Loucy (cell line): ENCODE measurements around the gene FAM168B.

ENCODE experiments used
- H2AFZ ChIP-seq: fragments of 200-600 bp; sonication (generic); 2 replicates; pipeline ENCODE4 v1.6.0; 2016; ENCODE audit warnings: antibody characterized with exemption, mild to moderate bottlenecking, low read length, moderate library complexity
- H3F3A ChIP-seq: fragments of 200-600 bp; 2 replicates; pipeline ENCODE4 v1.6.0; 2016; ENCODE audit warnings: antibody characterized with exemption, low read depth, mild to moderate bottlenecking
- H3K27me3 ChIP-seq: fragments of 200-600 bp; sonication (generic); 2 replicates; pipeline ENCODE4 v1.6.1; 2014; ENCODE audit warnings: low read length, mild to moderate bottlenecking; ENCODE audit not compliant: insufficient read depth, poor library complexity, severe bottlenecking
- H3K36me3 ChIP-seq: fragments of 200-600 bp; sonication (generic); 2 replicates; pipeline ENCODE4 v1.6.1; 2016; ENCODE audit warnings: low read length; ENCODE audit not compliant: insufficient read depth
- H3K4me1 ChIP-seq: fragments of 200-600 bp; sonication (generic); 2 replicates; pipeline ENCODE4 v1.5.1; 2014; ENCODE audit warnings: low read length, mild to moderate bottlenecking; ENCODE audit not compliant: insufficient read depth, poor library complexity, severe bottlenecking
- H3K4me2 ChIP-seq: fragments of 200-600 bp; sonication (generic); 2 replicates; pipeline ENCODE4 v1.6.0; 2014; ENCODE audit warnings: antibody characterized with exemption, low read length, low read depth, mild to moderate bottlenecking; ENCODE audit not compliant: poor library complexity, severe bottlenecking
- H3K4me3 ChIP-seq: fragments of 200-600 bp; sonication (generic); 2 replicates; pipeline ENCODE4 v1.5.1; 2014; ENCODE audit warnings: low read length, mild to moderate bottlenecking, mixed read lengths; ENCODE audit not compliant: poor library complexity, severe bottlenecking
- H3K79me2 ChIP-seq: fragments of 200-600 bp; sonication (generic); 2 replicates; pipeline ENCODE4 v1.6.1; 2014; ENCODE audit warnings: low read length; ENCODE audit not compliant: insufficient read depth
- H3K9ac ChIP-seq: fragments of 200-600 bp; sonication (generic); 2 replicates; pipeline ENCODE4 v1.6.0; 2014; ENCODE audit warnings: mild to moderate bottlenecking, low read depth, low read length, moderate library complexity; ENCODE audit not compliant: poor library complexity, severe bottlenecking
- H3K9me2 ChIP-seq: fragments of 200-600 bp; sonication (generic); replicated peaks from 2 replicates; pipeline ENCODE4 v1.6.1; 2016; ENCODE audit warnings: low read depth, low read length, mixed read lengths
- H3K9me3 ChIP-seq: fragments of 200-600 bp; sonication (generic); 2 replicates; pipeline ENCODE4 v1.6.1; 2014; ENCODE audit warnings: mild to moderate bottlenecking, antibody characterized with exemption, low read length, low read depth; ENCODE audit not compliant: insufficient read depth
- H4K20me1 ChIP-seq: fragments of 200-600 bp; sonication (generic); 2 replicates; pipeline ENCODE4 v1.6.0; 2014; ENCODE audit warnings: antibody characterized with exemption, low read length, mild to moderate bottlenecking; ENCODE audit not compliant: insufficient read depth, poor library complexity, severe bottlenecking
- EZH2phosphoT487 ChIP-seq: fragments of 200-600 bp; IDR thresholded peaks from 2 replicates; pipeline ENCODE4 v1.6.1; 2018; ENCODE audit warnings: antibody characterized with exemption, mild to moderate bottlenecking, moderate library complexity, borderline replicate concordance
- TF ChIP-seq, protein P1 (sequence below): fragments of 200-600 bp; sonication (generic); conservative IDR thresholded peaks from 2 replicates; pipeline ENCODE4 v1.5.1; 2014; ENCODE audit warnings: mild to moderate bottlenecking, antibody characterized with exemption, low read length

The FAM168B gene

DNA sequence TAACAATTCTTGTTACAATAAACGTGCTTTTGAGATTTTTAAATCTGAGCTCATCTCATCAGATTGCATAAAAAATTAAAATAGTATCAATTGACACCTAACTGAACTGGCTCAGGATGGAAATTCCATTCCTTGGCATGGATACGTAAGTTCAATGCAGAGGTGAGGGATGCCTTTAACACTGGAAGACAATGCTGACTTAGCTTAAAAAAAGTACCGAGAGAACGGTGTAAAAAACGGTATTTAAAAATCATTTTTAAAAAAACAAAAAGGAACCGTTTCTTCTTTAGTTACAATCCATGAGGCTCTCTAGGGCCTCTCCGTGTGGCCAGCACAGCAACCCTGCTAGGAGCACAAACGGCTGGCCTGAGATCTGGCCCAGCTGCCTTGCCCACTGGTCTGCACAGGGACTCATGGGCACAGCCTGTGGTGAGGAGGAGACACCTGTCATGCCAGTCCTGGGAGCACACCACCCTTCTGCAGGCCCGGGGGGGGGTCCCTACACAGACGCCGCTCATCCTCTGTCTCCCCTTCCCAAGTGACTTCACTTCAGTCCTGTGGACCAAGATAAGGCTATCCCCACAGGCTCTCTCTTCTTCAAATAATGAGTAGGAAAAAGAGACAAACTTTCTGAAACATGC lies 45.2 kb downstream of the FAM168B start:
- H3K4me2 ChIP-seq, result no peak overlapping the region
- H3K9ac ChIP-seq, result no peak overlapping the region
- TF ChIP-seq EZH2phosphoT487, result no peak
- TF ChIP-seq, protein P1, sequence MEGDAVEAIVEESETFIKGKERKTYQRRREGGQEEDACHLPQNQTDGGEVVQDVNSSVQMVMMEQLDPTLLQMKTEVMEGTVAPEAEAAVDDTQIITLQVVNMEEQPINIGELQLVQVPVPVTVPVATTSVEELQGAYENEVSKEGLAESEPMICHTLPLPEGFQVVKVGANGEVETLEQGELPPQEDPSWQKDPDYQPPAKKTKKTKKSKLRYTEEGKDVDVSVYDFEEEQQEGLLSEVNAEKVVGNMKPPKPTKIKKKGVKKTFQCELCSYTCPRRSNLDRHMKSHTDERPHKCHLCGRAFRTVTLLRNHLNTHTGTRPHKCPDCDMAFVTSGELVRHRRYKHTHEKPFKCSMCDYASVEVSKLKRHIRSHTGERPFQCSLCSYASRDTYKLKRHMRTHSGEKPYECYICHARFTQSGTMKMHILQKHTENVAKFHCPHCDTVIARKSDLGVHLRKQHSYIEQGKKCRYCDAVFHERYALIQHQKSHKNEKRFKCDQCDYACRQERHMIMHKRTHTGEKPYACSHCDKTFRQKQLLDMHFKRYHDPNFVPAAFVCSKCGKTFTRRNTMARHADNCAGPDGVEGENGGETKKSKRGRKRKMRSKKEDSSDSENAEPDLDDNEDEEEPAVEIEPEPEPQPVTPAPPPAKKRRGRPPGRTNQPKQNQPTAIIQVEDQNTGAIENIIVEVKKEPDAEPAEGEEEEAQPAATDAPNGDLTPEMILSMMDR, result no peak
- no peaks in the 10 kb centered on the region for H3K27me3 ChIP-seq
- H3F3A ChIP-seq, result no peaks in the 10 kb centered on the region
- no peaks in the 10 kb centered on the region for H3K79me2 ChIP-seq
- no peaks in the 10 kb centered on the region for H3K9me3 ChIP-seq
- no peak overlapping the region for H2AFZ ChIP-seq
- H3K9me2 ChIP-seq, result no peaks in the 10 kb centered on the region
- H3K4me1 ChIP-seq, result no peaks in the 10 kb centered on the region
- H3K4me3 ChIP-seq, result no peak overlapping the region
- H3K36me3 ChIP-seq, result peaks cover 71% of the 10 kb centered on the region; the same call in 1 of the 2 replicates
- peaks cover 12% of the 10 kb centered on the region for H4K20me1 ChIP-seq

DNA sequence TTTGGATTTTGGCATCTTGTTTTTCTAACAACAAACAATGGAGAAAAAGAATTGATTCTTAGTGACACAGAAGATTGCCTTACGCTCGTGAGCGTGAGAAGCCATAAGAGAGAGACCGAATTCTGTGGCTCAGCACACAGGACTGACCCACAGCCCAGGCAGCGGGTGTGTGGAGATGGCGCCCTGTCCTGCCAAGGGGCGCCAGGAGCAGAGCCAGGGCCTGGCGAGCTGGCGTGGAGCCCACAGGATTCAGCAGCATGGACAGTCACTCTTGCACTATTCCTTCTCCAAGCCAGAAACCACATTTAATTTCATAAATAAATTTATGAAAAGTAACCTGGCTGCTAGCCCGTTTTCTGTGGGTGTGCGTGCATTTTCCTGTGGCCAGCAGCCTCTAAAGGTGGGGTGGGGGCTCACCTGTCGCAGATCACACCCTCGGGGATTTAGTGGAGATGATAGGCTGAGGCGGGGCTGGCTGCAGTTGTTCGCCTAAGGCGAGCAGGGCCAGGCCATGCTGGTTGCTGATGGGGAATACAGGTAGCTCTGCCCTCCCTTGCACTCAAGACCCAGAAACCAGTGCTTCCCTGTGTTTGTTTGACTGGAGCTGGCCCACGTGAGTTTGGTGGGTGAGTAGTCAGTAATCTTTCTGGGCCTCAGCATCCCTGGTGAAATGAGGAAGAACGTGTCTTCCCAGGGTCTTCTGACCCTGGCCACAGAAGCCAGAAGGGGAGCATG lies 46.2 kb downstream of the FAM168B start:
- Histone ChIP-seq H3K27me3 (no peaks in the 10 kb centered on the region), H2AFZ (no peak overlapping the region), H3K79me2 (no peaks in the 10 kb centered on the region), H3K9ac (no peak overlapping the region), H3K4me2 (no peak overlapping the region), H3K4me1 (peaks cover 8% of the 10 kb centered on the region), H3K9me2 (no peaks in the 10 kb centered on the region), H4K20me1 (peaks cover 12% of the 10 kb centered on the region), H3K4me3 (no peak overlapping the region), H3K9me3 (no peaks in the 10 kb centered on the region), H3K36me3 (peaks cover 61% of the 10 kb centered on the region; the same call in 1 of the 2 replicates), H3F3A (no peaks in the 10 kb centered on the region)
- no peak for TF ChIP-seq EZH2phosphoT487
- TF ChIP-seq, protein P1, result no peak

GRCh38 chr2:131046028-131046917 lies 47.0 kb downstream of the FAM168B start:
- no peak overlapping the region for H2AFZ ChIP-seq
- TF ChIP-seq EZH2phosphoT487, result no peak
- TF ChIP-seq, protein P1, result no peak
- H3K9ac ChIP-seq, result no peak overlapping the region
- no peaks in the 10 kb centered on the region for H3K27me3 ChIP-seq
- H3F3A ChIP-seq, result no peaks in the 10 kb centered on the region
- H3K4me3 ChIP-seq, result no peak overlapping the region
- no peaks in the 10 kb centered on the region for H3K9me3 ChIP-seq
- no peaks in the 10 kb centered on the region for H3K79me2 ChIP-seq
- H3K4me2 ChIP-seq, result no peak overlapping the region
- peaks cover 16% of the 10 kb centered on the region for H3K4me1 ChIP-seq
- peaks cover 12% of the 10 kb centered on the region for H4K20me1 ChIP-seq
- H3K36me3 ChIP-seq, result peaks cover 53% of the 10 kb centered on the region; the same call in 1 of the 2 replicates
- no peaks in the 10 kb centered on the region for H3K9me2 ChIP-seq
